Measurements from ENCODE around the gene CELA3A.

CELA3A gene

DNA sequence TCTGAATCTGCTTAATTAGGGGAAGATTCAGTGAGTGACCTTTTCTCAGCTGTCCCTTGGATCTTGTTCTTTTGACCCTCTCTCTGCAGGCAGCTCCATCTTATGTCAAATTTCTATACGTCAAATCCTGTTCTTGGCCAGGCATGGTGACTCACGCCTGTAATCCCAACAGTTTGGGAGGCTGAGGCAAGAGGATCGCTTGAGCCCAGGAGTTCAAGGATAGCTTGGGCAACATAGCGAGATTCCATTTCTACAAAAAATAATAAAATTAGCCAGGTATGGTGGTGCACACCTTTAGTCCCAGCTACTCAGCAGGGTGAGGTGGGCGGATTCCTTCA, 38.8 kb downstream of the CELA3A start:
- Histone ChIP-seq H3K9me3 (ENCODE audit: control insufficient read depth, insufficient read depth, low read depth, low read length) (no peaks in the 10 kb centered on the region), H3K36me3 (ENCODE audit: control insufficient read depth in 2 of 2, insufficient read depth in 1 of 2, low read length in 2 of 2) (no peaks in the 10 kb centered on the region), H3K27ac (ENCODE audit: extremely low read depth, low read depth, low read length) (no peak overlapping the region), H3K4me1 (ENCODE audit: control insufficient read depth, insufficient read depth, low read length) (no peaks in the 10 kb centered on the region; the same call in 1 of the 2 replicates), H3K4me3 (ENCODE audit: low read depth, low read length) (no peak overlapping the region)
- CTCF ChIA-PET: interaction anchor here (0.5 to 0.7 kb wide), 3 partner anchors 14 to 38 kb away, joined by 3 to 4 read pairs (median 3); no protein-coding TSS in a partner anchor
- POLR2A ChIA-PET: interaction anchor here (0.6 to 2.1 kb wide), 5 partner anchors 9 to 15 kb away, joined by 3 to 12 read pairs (median 5); partner anchors contain the start of gene CDC42
- TF ChIP-seq ZNF510 (tag by site-specific recombination; IDR thresholded peaks at IDR 0.05; ENCODE audit: insufficient replicate concordance) (no peak), ZNF202 (tag by site-specific recombination; IDR thresholded peaks at IDR 0.05; ENCODE audit: borderline replicate concordance) (no peak), ZNF335 (tag by site-specific recombination; conservative IDR thresholded peaks at IDR 0.05) (peak; percentile 23; the same call in 1 of the 2 replicates)

DNA sequence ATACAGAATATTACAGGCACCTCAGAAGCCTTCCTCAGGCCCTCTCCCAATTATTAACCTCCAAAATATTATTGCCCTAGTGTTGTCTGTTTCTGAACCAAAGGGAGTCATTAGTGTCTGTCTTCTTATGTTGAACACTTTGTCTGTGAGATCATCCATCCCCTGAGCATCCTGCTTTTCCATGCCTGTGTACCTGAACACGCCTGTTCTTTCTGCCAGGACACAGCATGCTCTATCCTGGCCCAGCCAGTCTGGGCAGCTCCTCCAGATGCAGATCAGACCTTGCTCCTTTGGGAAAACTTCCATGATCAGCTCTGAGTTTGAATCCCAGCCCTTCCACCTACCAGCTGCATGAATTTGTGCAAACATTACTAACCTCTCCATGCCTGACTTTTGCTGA, 40.0 kb downstream of the CELA3A start:
- ChIA-PET POLR2A (no interaction called here), CTCF (interaction anchor here (0.9 kb wide), 1 partner anchor 10 kb away, joined by 5 read pairs; the partner anchor contains the start of gene CDC42)
- TF ChIP-seq, protein P1, sequence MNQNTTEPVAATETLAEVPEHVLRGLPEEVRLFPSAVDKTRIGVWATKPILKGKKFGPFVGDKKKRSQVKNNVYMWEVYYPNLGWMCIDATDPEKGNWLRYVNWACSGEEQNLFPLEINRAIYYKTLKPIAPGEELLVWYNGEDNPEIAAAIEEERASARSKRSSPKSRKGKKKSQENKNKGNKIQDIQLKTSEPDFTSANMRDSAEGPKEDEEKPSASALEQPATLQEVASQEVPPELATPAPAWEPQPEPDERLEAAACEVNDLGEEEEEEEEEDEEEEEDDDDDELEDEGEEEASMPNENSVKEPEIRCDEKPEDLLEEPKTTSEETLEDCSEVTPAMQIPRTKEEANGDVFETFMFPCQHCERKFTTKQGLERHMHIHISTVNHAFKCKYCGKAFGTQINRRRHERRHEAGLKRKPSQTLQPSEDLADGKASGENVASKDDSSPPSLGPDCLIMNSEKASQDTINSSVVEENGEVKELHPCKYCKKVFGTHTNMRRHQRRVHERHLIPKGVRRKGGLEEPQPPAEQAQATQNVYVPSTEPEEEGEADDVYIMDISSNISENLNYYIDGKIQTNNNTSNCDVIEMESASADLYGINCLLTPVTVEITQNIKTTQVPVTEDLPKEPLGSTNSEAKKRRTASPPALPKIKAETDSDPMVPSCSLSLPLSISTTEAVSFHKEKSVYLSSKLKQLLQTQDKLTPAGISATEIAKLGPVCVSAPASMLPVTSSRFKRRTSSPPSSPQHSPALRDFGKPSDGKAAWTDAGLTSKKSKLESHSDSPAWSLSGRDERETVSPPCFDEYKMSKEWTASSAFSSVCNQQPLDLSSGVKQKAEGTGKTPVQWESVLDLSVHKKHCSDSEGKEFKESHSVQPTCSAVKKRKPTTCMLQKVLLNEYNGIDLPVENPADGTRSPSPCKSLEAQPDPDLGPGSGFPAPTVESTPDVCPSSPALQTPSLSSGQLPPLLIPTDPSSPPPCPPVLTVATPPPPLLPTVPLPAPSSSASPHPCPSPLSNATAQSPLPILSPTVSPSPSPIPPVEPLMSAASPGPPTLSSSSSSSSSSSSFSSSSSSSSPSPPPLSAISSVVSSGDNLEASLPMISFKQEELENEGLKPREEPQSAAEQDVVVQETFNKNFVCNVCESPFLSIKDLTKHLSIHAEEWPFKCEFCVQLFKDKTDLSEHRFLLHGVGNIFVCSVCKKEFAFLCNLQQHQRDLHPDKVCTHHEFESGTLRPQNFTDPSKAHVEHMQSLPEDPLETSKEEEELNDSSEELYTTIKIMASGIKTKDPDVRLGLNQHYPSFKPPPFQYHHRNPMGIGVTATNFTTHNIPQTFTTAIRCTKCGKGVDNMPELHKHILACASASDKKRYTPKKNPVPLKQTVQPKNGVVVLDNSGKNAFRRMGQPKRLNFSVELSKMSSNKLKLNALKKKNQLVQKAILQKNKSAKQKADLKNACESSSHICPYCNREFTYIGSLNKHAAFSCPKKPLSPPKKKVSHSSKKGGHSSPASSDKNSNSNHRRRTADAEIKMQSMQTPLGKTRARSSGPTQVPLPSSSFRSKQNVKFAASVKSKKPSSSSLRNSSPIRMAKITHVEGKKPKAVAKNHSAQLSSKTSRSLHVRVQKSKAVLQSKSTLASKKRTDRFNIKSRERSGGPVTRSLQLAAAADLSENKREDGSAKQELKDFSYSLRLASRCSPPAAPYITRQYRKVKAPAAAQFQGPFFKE (tag by site-specific recombination; IDR thresholded peaks at IDR 0.05; ENCODE audit: borderline replicate concordance): no peak
- TF ChIP-seq, protein P2, sequence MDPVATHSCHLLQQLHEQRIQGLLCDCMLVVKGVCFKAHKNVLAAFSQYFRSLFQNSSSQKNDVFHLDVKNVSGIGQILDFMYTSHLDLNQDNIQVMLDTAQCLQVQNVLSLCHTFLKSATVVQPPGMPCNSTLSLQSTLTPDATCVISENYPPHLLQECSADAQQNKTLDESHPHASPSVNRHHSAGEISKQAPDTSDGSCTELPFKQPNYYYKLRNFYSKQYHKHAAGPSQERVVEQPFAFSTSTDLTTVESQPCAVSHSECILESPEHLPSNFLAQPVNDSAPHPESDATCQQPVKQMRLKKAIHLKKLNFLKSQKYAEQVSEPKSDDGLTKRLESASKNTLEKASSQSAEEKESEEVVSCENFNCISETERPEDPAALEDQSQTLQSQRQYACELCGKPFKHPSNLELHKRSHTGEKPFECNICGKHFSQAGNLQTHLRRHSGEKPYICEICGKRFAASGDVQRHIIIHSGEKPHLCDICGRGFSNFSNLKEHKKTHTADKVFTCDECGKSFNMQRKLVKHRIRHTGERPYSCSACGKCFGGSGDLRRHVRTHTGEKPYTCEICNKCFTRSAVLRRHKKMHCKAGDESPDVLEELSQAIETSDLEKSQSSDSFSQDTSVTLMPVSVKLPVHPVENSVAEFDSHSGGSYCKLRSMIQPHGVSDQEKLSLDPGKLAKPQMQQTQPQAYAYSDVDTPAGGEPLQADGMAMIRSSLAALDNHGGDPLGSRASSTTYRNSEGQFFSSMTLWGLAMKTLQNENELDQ (tag by site-specific recombination; IDR thresholded peaks at IDR 0.05; ENCODE audit: low read depth): no peak
- no peak for TF ChIP-seq ZBTB48 (tag by site-specific recombination; IDR thresholded peaks at IDR 0.05)
- no peak for TF ChIP-seq ZNF202 (tag by site-specific recombination; IDR thresholded peaks at IDR 0.05; ENCODE audit: borderline replicate concordance)
- Histone ChIP-seq H3K27ac (ENCODE audit: extremely low read depth, low read depth, low read length) (no peak overlapping the region), H3K9me3 (ENCODE audit: control insufficient read depth, insufficient read depth, low read depth, low read length) (no peaks in the 10 kb centered on the region), H3K36me3 (ENCODE audit: control insufficient read depth in 2 of 2, insufficient read depth in 1 of 2, low read length in 2 of 2) (no peaks in the 10 kb centered on the region), H3K4me3 (ENCODE audit: low read depth, low read length) (no peak overlapping the region), H3K4me1 (ENCODE audit: control insufficient read depth, insufficient read depth, low read length) (no peaks in the 10 kb centered on the region; the same call in 1 of the 2 replicates)

DNA sequence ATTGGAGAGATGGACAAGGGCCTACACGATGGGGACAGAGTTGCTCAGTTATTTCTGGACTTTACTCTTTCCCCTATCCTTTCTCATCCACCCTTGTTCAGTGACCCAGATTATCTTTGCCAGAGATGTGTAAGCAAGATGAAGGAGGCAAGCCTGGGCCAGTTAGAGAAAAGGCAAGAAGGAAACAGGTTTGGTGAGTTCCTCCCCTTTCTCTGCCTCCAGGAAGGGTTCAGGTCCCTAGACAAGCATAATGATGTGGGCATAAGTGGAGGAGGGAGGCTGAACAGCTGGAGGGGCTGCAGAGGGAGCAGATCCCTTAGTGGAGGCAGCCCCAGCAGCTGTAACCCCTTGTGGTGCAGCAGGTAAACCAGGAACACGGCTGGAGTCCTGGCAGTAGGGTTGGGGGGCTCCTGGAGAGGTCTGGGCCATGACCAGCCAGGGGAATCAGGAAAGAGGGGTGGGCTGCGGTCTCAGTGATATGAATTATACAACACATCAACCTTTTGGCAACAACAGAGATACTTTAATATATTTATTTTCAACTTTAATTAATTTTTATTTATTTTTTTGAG, 41.8 kb downstream of the CELA3A start:
- ChIA-PET POLR2A (interaction anchor here (0.5 kb wide), 1 partner anchor 21 kb away, joined by 3 read pairs; no protein-coding TSS in a partner anchor), CTCF (no interaction called here)
- Histone ChIP-seq H3K9me3 (ENCODE audit: control insufficient read depth, insufficient read depth, low read depth, low read length) (no peaks in the 10 kb centered on the region), H3K36me3 (ENCODE audit: control insufficient read depth in 2 of 2, insufficient read depth in 1 of 2, low read length in 2 of 2) (no peaks in the 10 kb centered on the region), H3K4me1 (ENCODE audit: control insufficient read depth, insufficient read depth, low read length) (no peaks in the 10 kb centered on the region; the same call in 1 of the 2 replicates), H3K4me3 (ENCODE audit: low read depth, low read length) (no peak overlapping the region), H3K27ac (ENCODE audit: extremely low read depth, low read depth, low read length) (no peak overlapping the region)
- no peak for TF ChIP-seq ZNF529 (tag by site-specific recombination; IDR thresholded peaks at IDR 0.05; ENCODE audit: insufficient replicate concordance)
- no peak for TF ChIP-seq ZNF791 (tag by site-specific recombination; IDR thresholded peaks at IDR 0.05)
- TF ChIP-seq, protein P3, sequence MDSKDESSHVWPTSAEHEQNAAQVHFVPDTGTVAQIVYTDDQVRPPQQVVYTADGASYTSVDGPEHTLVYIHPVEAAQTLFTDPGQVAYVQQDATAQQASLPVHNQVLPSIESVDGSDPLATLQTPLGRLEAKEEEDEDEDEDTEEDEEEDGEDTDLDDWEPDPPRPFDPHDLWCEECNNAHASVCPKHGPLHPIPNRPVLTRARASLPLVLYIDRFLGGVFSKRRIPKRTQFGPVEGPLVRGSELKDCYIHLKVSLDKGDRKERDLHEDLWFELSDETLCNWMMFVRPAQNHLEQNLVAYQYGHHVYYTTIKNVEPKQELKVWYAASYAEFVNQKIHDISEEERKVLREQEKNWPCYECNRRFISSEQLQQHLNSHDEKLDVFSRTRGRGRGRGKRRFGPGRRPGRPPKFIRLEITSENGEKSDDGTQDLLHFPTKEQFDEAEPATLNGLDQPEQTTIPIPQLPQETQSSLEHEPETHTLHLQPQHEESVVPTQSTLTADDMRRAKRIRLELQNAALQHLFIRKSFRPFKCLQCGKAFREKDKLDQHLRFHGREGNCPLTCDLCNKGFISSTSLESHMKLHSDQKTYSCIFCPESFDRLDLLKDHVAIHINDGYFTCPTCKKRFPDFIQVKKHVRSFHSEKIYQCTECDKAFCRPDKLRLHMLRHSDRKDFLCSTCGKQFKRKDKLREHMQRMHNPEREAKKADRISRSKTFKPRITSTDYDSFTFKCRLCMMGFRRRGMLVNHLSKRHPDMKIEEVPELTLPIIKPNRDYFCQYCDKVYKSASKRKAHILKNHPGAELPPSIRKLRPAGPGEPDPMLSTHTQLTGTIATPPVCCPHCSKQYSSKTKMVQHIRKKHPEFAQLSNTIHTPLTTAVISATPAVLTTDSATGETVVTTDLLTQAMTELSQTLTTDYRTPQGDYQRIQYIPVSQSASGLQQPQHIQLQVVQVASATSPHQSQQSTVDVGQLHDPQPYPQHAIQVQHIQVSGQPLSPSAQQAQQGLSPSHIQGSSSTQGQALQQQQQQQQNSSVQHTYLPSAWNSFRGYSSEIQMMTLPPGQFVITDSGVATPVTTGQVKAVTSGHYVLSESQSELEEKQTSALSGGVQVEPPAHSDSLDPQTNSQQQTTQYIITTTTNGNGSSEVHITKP (tag by site-specific recombination; IDR thresholded peaks at IDR 0.05): no peak
- TF ChIP-seq TCF7L2 (IDR thresholded peaks at IDR 0.05; ENCODE audit: borderline replicate concordance, low read depth, low read length): no peak
- TF ChIP-seq ZNF677 (tag by site-specific recombination; IDR thresholded peaks at IDR 0.05): no peak
- no peak for TF ChIP-seq ZNF266 (tag by site-specific recombination; IDR thresholded peaks at IDR 0.05; ENCODE audit: low read depth)
- no peak for TF ChIP-seq ZNF660 (tag by site-specific recombination; IDR thresholded peaks at IDR 0.05)
- TF ChIP-seq, protein P4, sequence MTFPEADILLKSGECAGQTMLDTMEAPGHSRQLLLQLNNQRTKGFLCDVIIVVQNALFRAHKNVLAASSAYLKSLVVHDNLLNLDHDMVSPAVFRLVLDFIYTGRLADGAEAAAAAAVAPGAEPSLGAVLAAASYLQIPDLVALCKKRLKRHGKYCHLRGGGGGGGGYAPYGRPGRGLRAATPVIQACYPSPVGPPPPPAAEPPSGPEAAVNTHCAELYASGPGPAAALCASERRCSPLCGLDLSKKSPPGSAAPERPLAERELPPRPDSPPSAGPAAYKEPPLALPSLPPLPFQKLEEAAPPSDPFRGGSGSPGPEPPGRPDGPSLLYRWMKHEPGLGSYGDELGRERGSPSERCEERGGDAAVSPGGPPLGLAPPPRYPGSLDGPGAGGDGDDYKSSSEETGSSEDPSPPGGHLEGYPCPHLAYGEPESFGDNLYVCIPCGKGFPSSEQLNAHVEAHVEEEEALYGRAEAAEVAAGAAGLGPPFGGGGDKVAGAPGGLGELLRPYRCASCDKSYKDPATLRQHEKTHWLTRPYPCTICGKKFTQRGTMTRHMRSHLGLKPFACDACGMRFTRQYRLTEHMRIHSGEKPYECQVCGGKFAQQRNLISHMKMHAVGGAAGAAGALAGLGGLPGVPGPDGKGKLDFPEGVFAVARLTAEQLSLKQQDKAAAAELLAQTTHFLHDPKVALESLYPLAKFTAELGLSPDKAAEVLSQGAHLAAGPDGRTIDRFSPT (tag by site-specific recombination; IDR thresholded peaks at IDR 0.05): no peak
- no peak for TF ChIP-seq ZNF670 (tag by site-specific recombination; IDR thresholded peaks at IDR 0.05; ENCODE audit: low read depth)

All from HEK293 (cell line).